Neural progenitor cell (in vitro differentiated cells): ENCODE measurements around the gene CHDH. TPM values are rescaled to one million over a fixed set of nuclear protein-coding genes. Genes with fewer than 3 reads are reported as not detected.

ENCODE experiments used
- DNase-seq: peaks from one replicate; pipeline ENCODE4 v3.0.0-alpha.2; 2016; ENCODE audit warnings: low spot score
- H2AFZ ChIP-seq: fragments of 200-600 bp; sonication (generic); replicated peaks from 2 replicates; pipeline ENCODE4 v1.6.1; 2016; ENCODE audit warnings: antibody characterized with exemption
- H3F3A ChIP-seq: fragments of 200-600 bp; sonication (generic); 2 replicates; pipeline ENCODE4 v1.6.1; 2016; ENCODE audit warnings: antibody characterized with exemption, low read depth
- H3K27ac ChIP-seq: fragments of 200-600 bp; sonication (generic); 2 replicates; pipeline ENCODE4 v1.5.1; 2016; ENCODE audit warnings: mild to moderate bottlenecking
- H3K27me3 ChIP-seq: fragments of 200-600 bp; sonication (generic); 2 replicates; pipeline ENCODE4 v1.6.1; 2016; ENCODE audit warnings: mild to moderate bottlenecking, moderate library complexity
- H3K36me3 ChIP-seq: fragments of 200-600 bp; sonication (generic); 2 replicates; pipeline ENCODE4 v1.5.1; 2016
- H3K4me1 ChIP-seq: fragments of 200-600 bp; sonication (generic); 2 replicates; pipeline ENCODE4 v1.6.1; 2016; ENCODE audit warnings: mixed run types
- H3K4me2 ChIP-seq: fragments of 200-600 bp; sonication (generic); 2 replicates; pipeline ENCODE4 v1.6.1; 2016
- H3K4me3 ChIP-seq: fragments of 200-600 bp; sonication (generic); 2 replicates; pipeline ENCODE4 v1.5.1; 2016
- H3K79me2 ChIP-seq: fragments of 200-600 bp; sonication (generic); 2 replicates; pipeline ENCODE4 v1.6.1; 2016; ENCODE audit warnings: low read depth
- H3K9ac ChIP-seq: fragments of 200-600 bp; sonication (generic); 2 replicates; pipeline ENCODE4 v1.6.1; 2016
- H3K9me3 ChIP-seq: fragments of 200-600 bp; sonication (generic); 2 replicates; pipeline ENCODE4 v1.5.1; 2016; ENCODE audit warnings: low read depth
- H4K20me1 ChIP-seq: fragments of 200-600 bp; sonication (generic); 2 replicates; pipeline ENCODE4 v1.6.1; 2016; ENCODE audit warnings: low read depth
- H3K27ac Mint-ChIP-seq: 3 replicates; pipeline ENCODE4 v1.8.0; 2021; ENCODE audit warnings: mixed read lengths
- H3K27me3 Mint-ChIP-seq: 2 replicates; pipeline ENCODE4 v1.8.0; 2022; ENCODE audit warnings: low read depth, mild to moderate bottlenecking, inconsistent platforms, moderate library complexity, mixed read lengths; ENCODE audit not compliant: insufficient read depth
- H3K36me3 Mint-ChIP-seq: 3 replicates; pipeline ENCODE4 v1.8.0; 2021; ENCODE audit warnings: mixed read lengths
- H3K4me1 Mint-ChIP-seq: 3 replicates; pipeline ENCODE4 v1.8.0; 2021; ENCODE audit warnings: mixed read lengths
- H3K4me3 Mint-ChIP-seq: 3 replicates; pipeline ENCODE4 v1.8.0; 2021; ENCODE audit warnings: mild to moderate bottlenecking, moderate library complexity, mixed read lengths
- H3K9me3 Mint-ChIP-seq: 3 replicates; pipeline ENCODE4 v1.8.0; 2020; ENCODE audit warnings: mixed read lengths
- CTCF ChIP-seq: fragments of 200-600 bp; sonication (generic); IDR thresholded peaks from 2 replicates; pipeline ENCODE4 v1.5.1; 2017; ENCODE audit warnings: antibody characterized with exemption, mild to moderate bottlenecking
- EZH2 ChIP-seq: fragments of 200-600 bp; sonication (generic); IDR thresholded peaks from 2 replicates; pipeline ENCODE4 v1.6.1; 2017; ENCODE audit warnings: antibody characterized with exemption, mild to moderate bottlenecking, moderate library complexity
- EZH2phosphoT487 ChIP-seq: fragments of 200-600 bp; sonication (generic); IDR thresholded peaks from 2 replicates; pipeline ENCODE4 v1.6.1; 2017; ENCODE audit warnings: antibody characterized with exemption
- total RNA-seq: library from RNA; depleted of rRNA; stranded (reverse); fragments of >200 nt; gene quantifications from 2 replicates; pipeline ENCODE4 v1.2.3, GENCODE V29; 2015; ENCODE audit warnings: low replicate concordance

CHDH gene
- total RNA-seq, 1 donor from 2014 or later: 1.5 TPM

DNA sequence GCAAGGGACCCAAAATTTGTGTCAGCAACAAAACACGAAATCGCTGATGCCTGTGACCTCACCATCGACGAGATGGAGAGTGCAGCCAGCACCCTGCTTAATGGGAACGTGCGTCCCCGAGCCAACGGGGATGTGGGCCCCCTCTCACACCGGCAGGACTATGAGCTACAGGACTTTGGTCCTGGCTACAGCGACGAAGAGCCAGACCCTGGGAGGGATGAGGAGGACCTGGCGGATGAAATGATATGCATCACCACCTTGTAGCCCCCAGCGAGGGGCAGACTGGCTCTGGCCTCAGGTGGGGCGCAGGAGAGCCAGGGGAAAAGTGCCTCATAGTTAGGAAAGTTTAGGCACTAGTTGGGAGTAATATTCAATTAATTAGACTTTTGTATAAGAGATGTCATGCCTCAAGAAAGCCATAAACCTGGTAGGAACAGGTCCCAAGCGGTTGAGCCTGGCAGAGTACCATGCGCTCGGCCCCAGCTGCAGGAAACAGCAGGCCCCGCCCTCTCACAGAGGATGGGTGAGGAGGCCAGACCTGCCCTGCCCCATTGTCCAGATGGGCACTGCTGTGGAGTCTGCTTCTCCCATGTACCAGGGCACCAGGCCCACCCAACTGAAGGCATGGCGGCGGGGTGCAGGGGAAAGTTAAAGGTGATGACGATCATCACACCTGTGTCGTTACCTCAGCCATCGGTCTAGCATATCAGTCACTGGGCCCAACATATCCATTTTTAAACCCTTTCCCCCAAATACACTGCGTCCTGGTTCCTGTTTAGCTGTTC is 34.9 kb downstream of the CHDH start:
- Histone ChIP-seq H3K27me3 (no peaks in the 10 kb centered on the region), H3K79me2 (no peaks in the 10 kb centered on the region), H3F3A (no peaks in the 10 kb centered on the region), H3K4me3 (no peak overlapping the region), H3K9me3 (no peaks in the 10 kb centered on the region), H4K20me1 (no peaks in the 10 kb centered on the region), H3K27ac (no peak overlapping the region), H3K36me3 (no peaks in the 10 kb centered on the region), H3K4me2 (no peak overlapping the region), H3K4me1 (no peaks in the 10 kb centered on the region), H2AFZ (no peak overlapping the region), H3K9ac (no peak overlapping the region)
- Mint-ChIP-seq H3K4me3 (no peak overlapping the region), H3K36me3 (no peaks in the 10 kb centered on the region), H3K9me3 (no peaks in the 10 kb centered on the region), H3K27ac (peak overlapping the region; percentile 25), H3K27me3 (peaks cover 7% of the 10 kb centered on the region), H3K4me1 (peaks cover 17% of the 10 kb centered on the region)
- no peak for DNase-seq
- TF ChIP-seq EZH2: no peak
- TF ChIP-seq EZH2phosphoT487: no peak
- TF ChIP-seq CTCF: no peak

DNA sequence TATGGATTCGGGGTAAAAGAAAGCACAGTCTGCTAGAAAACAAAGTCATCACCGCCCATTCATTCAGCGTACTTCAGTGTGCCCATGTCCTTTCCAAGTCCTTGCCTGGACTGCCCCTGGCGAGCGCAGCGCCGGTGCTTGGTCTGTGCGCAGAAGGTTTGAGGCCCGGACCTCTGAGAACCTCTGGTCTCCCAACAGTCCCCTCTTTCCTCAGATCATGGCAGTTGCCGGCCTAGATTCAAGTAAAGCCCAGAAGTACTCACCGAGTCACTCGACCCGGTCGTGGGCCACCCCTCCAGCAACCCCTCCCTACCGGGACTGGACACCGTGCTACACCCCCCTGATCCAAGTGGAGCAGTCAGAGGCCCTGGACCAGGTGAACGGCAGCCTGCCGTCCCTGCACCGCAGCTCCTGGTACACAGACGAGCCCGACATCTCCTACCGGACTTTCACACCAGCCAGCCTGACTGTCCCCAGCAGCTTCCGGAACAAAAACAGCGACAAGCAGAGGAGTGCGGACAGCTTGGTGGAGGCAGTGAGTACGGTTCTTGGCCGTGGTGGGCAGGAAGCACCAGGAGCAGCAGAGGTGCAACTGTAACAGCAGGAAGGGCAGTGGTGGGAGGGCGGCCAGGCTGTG is 36.3 kb downstream of the CHDH start:
- no peaks in the 10 kb centered on the region for H3K79me2 ChIP-seq
- H3F3A ChIP-seq: no peaks in the 10 kb centered on the region
- no peaks in the 10 kb centered on the region for H3K4me1 ChIP-seq
- H3K27ac ChIP-seq: no peak overlapping the region
- H3K4me1 Mint-ChIP-seq: peaks cover 25% of the 10 kb centered on the region
- TF ChIP-seq EZH2phosphoT487: no peak
- TF ChIP-seq CTCF: no peak
- TF ChIP-seq EZH2: no peak
- H3K36me3 Mint-ChIP-seq: no peaks in the 10 kb centered on the region
- H3K9me3 ChIP-seq: no peaks in the 10 kb centered on the region
- no peak overlapping the region for H3K4me3 Mint-ChIP-seq
- H3K36me3 ChIP-seq: no peaks in the 10 kb centered on the region
- peaks cover 7% of the 10 kb centered on the region for H3K27me3 Mint-ChIP-seq
- H3K9me3 Mint-ChIP-seq: no peaks in the 10 kb centered on the region
- H4K20me1 ChIP-seq: no peaks in the 10 kb centered on the region
- peak overlapping the region; percentile 29 for H3K27ac Mint-ChIP-seq
- H3K9ac ChIP-seq: no peak overlapping the region
- H3K27me3 ChIP-seq: no peaks in the 10 kb centered on the region
- H3K4me2 ChIP-seq: no peak overlapping the region
- no peak for DNase-seq
- H3K4me3 ChIP-seq: no peak overlapping the region
- no peak overlapping the region for H2AFZ ChIP-seq

- no peak for TF ChIP-seq EZH2phosphoT487
- TF ChIP-seq EZH2: no peak
- TF ChIP-seq CTCF: no peak
- no peaks in the 10 kb centered on the region for H3K36me3 Mint-ChIP-seq
- Histone ChIP-seq H2AFZ (no peak overlapping the region), H3K4me2 (no peak overlapping the region), H3K9me3 (no peaks in the 10 kb centered on the region), H3K4me1 (no peaks in the 10 kb centered on the region), H4K20me1 (no peaks in the 10 kb centered on the region), H3K27me3 (no peaks in the 10 kb centered on the region), H3K9ac (no peak overlapping the region), H3K36me3 (no peaks in the 10 kb centered on the region), H3F3A (no peaks in the 10 kb centered on the region), H3K79me2 (no peaks in the 10 kb centered on the region), H3K27ac (no peak overlapping the region), H3K4me3 (no peak overlapping the region)
- DNase-seq: no peak
- no peaks in the 10 kb centered on the region for H3K9me3 Mint-ChIP-seq
- H3K27me3 Mint-ChIP-seq: peaks cover 7% of the 10 kb centered on the region
- peaks cover 31% of the 10 kb centered on the region for H3K4me1 Mint-ChIP-seq
- no peak overlapping the region for H3K4me3 Mint-ChIP-seq
- no peak overlapping the region for H3K27ac Mint-ChIP-seq
Measured at GRCh38 chr3:53809267-53809666, 37.0 kb downstream of the CHDH start.
